ENCODE results near the gene DCAF7.

The DCAF7 gene

GRCh38 chr17:63610854-63611253, 60.6 kb downstream of the DCAF7 start:
- H3K4me3 Mint-ChIP-seq: no peak overlapping the region
- H3K9me3 Mint-ChIP-seq: no peaks in the 10 kb centered on the region
- DNase-seq: no peak
- H3K36me3 Mint-ChIP-seq (ENCODE audit: low read depth): peaks cover 27% of the 10 kb centered on the region
- TF ChIP-seq CTCF (IDR thresholded peaks at IDR 0.05): no peak
- no peaks in the 10 kb centered on the region for H3K4me1 Mint-ChIP-seq
- H3K27me3 Mint-ChIP-seq (ENCODE audit: low read depth, poor library complexity): peaks cover 3% of the 10 kb centered on the region
- H3K27ac Mint-ChIP-seq: no peak overlapping the region

- no peak for DNase-seq
- Mint-ChIP-seq H3K4me1 (no peaks in the 10 kb centered on the region), H3K27me3 (ENCODE audit: low read depth, poor library complexity) (peaks cover 3% of the 10 kb centered on the region), H3K36me3 (ENCODE audit: low read depth) (peaks cover 22% of the 10 kb centered on the region), H3K9me3 (no peaks in the 10 kb centered on the region), H3K27ac (no peak overlapping the region), H3K4me3 (no peak overlapping the region)
- no peak for TF ChIP-seq CTCF (IDR thresholded peaks at IDR 0.05)
Observed at GRCh38 chr17:63611354-63611753, 61.1 kb downstream of the DCAF7 start.

DNA sequence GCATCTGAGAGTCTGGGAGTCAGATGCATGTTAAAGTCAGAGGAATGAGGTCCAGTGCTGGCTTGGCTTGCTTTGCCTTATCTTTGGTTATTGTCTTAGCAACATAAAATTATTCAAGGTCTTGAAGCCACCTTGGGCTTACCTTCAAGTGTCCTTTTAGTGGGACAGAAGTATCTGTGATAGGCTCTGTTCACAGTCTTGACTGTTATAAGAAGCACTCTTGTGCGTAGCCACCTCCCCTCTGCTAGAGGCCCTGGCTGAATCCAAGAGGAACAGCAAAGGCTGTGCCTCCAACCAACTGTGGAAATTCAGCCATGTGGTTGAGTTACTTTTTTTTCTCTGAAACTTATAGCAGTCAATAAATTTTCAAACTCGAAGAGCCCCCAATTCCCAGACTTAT, 63.4 kb downstream of the DCAF7 start:
- no peak for DNase-seq
- H3K9me3 Mint-ChIP-seq: no peaks in the 10 kb centered on the region
- peaks cover 8% of the 10 kb centered on the region for H3K36me3 Mint-ChIP-seq (ENCODE audit: low read depth)
- H3K4me3 Mint-ChIP-seq: no peak overlapping the region
- TF ChIP-seq CTCF (IDR thresholded peaks at IDR 0.05): no peak
- H3K4me1 Mint-ChIP-seq: no peaks in the 10 kb centered on the region
- H3K27ac Mint-ChIP-seq: no peak overlapping the region
- peaks cover 10% of the 10 kb centered on the region for H3K27me3 Mint-ChIP-seq (ENCODE audit: low read depth, poor library complexity)

- Mint-ChIP-seq H3K27ac (no peak overlapping the region), H3K36me3 (ENCODE audit: low read depth) (no peaks in the 10 kb centered on the region), H3K4me3 (peak overlapping the region; percentile 87), H3K4me1 (peaks cover 40% of the 10 kb centered on the region), H3K9me3 (no peaks in the 10 kb centered on the region), H3K27me3 (ENCODE audit: low read depth, poor library complexity) (peaks cover 12% of the 10 kb centered on the region)
- TF ChIP-seq CTCF (IDR thresholded peaks at IDR 0.05): no peak
- DNase-seq: no peak
Observed at GRCh38 chr17:63621229-63621683, 71.0 kb downstream of the DCAF7 start.

DNA sequence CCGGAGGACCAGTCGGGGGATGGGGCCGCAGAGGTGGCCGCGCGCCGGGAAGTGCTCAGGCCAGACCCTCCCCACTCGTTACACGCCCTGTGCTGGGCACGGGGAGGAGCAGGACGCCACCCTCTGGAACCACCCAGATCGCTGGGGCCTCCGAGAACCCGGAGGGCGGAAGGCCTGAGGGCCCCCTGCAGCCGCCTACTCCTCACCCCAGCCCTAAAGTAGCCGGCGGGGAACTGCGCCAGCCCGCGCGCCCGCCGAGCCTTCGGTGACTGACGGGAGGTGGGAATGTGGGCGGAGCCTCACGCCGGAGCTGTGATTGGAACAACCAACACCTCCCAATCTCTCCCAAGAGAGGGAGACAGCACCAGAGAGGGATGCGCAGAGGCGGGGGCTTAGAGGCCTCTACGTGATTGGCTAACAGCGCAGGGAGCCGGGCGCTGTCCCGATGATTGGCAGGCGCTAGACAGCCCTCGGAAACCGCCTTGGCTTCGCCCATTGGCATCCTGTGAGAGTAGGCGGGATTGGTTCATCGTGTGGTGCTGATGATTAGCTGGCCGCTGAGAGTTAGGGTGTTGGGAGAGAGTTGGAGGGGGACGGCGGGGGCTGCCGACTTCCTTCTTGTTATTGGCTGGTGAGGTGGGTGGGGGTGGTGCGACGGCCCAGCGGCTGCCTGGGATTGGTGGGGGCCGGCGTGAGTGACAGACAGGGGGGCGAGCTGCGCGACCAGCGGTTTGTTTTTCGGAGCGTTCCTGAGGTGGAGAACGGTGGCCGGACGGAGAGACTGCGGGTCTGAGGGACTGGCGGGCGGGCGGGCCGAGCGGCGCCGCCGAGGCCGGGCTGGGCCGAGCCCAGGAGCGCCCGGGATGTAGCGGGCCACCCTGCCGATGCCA, 71.7 kb downstream of the DCAF7 start, which contains the start of gene MAP3K3:
TSS of gene MAP3K3 (plus strand) at position 734 of the 890 bp plus-strand sequence. CDS start 343 bp downstream, outside the sequence.
- no peaks in the 10 kb centered on the region for H3K9me3 Mint-ChIP-seq
- peak within 1 kb of the TSS; percentile 95 for H3K27ac Mint-ChIP-seq
- TF ChIP-seq CTCF (IDR thresholded peaks at IDR 0.05): no peak
- H3K4me3 Mint-ChIP-seq: peak within 1 kb of the TSS; percentile 96
- H3K27me3 Mint-ChIP-seq (ENCODE audit: low read depth, poor library complexity): peaks cover 12% of the 10 kb centered on the region
- H3K4me1 Mint-ChIP-seq: peaks cover 47% of the 10 kb centered on the region
- DNase-seq: peak; percentile 98
- no peaks in the 10 kb centered on the region for H3K36me3 Mint-ChIP-seq (ENCODE audit: low read depth)

Data from nephron progenitor cell (in vitro differentiated cells).